Measurements from ENCODE around the gene IDH3A.

The IDH3A gene

GRCh38 chr15:78216276-78217104 lies 67.3 kb downstream of the IDH3A start:
- TF ChIP-seq CTCF (IDR thresholded peaks at IDR 0.05; ENCODE audit: insufficient read depth, low read depth, low read length, missing control alignments), result no peak
- peak; percentile 22 for DNase-seq (ENCODE audit: low read depth)
- H3K4me3 ChIP-seq (ENCODE audit: low read depth, low read length), result no peak overlapping the region

- H3K4me3 ChIP-seq (ENCODE audit: low read depth, low read length), result no peak overlapping the region
- no peak for TF ChIP-seq CTCF (IDR thresholded peaks at IDR 0.05; ENCODE audit: insufficient read depth, low read depth, low read length, missing control alignments)
These were observed 71.6 kb downstream of the IDH3A start for GRCh38 chr15:78220713-78221112.

More at GRCh38 chr15:78220713-78221112, 71.6 kb downstream of the IDH3A start:
- DNase-seq (ENCODE audit: low read depth), result no peak
